ENCODE results near the gene SH3RF1.
"Not testable (repeated sequence)": the region's sequence is repeated elsewhere in the genome, so short reads cannot be mapped to it uniquely, and the experiment has no call there.

SH3RF1 gene

GRCh38 chr4:169222761-169223160, 48.0 kb downstream of the SH3RF1 start:
- DNase-seq, result no peak

DNA sequence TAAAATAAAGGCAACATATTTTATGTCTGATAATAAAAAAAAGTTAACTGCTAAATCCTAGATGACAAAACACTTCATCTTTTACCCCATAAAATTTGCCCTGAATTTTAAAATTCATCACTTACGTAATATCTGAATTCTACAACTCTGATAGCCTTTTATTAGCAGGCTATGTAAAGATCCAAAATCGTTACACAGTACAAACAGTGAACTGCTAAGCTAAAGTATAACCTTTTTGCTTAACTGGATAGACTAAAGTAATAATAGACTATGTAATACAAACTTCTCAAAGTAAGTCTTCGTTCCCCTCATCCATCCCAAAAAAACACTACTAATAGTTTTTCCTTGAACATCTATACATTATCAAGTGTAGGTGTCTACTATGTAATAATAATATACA, 49.1 kb downstream of the SH3RF1 start:
- no peak for DNase-seq

DNA sequence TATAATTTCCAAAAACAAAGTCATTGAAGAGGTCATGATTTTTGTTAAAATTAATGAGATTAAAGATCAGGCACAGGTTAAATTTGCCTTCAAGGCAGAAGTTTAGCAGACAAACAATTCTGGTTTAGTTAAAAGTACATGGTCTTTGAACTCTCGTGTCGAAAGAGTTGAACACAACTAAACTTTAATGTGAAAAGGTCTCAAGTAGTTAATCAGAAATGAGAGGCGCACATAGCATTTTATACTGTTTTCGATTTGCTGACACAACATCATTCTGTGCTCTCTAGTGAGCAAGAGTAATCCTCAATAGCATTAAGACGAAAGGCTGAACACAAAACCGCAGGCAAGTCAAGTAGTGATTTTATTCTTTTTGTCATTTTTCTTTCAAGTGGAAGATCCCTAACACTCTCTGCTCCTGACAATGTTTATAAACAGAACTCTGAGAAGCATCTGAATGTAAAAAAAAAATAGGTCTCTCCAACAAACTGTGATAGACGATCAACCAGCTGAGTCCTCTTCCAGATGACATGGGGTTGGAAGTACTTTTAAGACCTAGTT, 49.8 kb downstream of the SH3RF1 start:
- no peak for DNase-seq

DNA sequence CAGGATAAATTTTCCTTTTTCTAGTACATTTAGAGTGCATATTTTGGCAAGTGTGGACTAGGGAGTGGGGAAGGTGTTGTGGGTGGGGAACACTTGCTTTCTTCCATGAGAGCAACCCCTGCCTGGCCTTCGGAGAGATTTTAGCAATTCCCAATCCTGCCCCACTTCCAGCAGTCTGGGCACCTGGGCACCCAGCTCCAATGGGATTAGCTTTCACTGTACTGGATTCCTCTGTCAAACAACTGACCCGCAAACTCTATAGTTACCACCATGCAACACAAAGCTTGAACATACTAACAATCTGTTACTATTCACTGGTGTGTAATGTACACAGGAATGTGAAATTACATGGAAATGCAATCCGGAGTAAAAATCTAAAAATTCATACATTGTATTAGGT, 50.3 kb downstream of the SH3RF1 start:
- no peak for DNase-seq

DNA sequence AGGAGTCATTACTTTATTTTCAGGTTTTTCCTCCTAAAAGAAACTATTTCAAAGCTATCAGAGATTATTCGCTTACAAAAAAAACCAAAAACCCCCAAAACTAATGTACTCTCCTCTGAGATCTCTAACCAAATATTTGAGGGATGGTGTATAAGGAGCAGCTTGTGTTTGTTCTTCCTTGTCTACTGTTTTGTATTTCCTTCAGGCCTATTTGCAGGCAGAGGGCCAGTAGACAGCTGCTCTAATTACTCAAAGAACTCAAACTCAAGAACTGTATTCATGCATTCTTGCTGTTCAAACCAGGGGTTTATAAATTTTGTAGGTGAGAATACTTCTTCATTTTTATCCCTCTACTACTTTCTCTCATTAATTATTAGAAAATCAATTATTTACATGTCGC, 51.3 kb downstream of the SH3RF1 start:
- DNase-seq, result no peak

GRCh38 chr4:169215656-169216055, 55.1 kb downstream of the SH3RF1 start:
- DNase-seq, result no peak

GRCh38 chr4:169212981-169213380, 57.8 kb downstream of the SH3RF1 start:
- no peak for DNase-seq

GRCh38 chr4:169210504-169211118, 60.1 kb downstream of the SH3RF1 start:
- no peak for DNase-seq

GRCh38 chr4:169209388-169209883, 61.3 kb downstream of the SH3RF1 start:
- DNase-seq, result no peak

DNA sequence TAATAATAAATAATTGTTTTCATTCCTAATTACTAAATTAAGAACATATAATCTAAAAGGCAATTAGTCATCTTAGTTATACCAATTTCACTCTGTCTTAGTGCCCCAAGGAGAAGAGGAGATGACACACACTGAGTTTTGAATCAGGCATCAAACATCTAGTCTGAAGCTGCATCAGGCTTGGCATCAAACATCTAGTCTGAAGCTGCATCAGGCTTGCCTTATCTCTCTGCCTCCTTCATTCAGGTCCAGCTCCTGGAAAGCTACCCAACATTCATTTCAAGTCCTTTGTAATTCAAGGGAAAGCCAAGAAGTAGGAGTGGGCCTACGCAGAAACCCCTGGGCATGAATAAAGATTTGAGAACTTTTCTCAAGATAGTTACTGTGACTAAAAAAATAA, 62.2 kb downstream of the SH3RF1 start:
- no peak for DNase-seq

GRCh38 chr4:169208090-169208455, 62.7 kb downstream of the SH3RF1 start:
- DNase-seq, result no peak

GRCh38 chr4:169207436-169208089, 63.2 kb downstream of the SH3RF1 start:
- DNase-seq, result no peak

GRCh38 chr4:169205744-169206080, 65.0 kb downstream of the SH3RF1 start:
- DNase-seq, result no peak

GRCh38 chr4:169205075-169205743, 65.5 kb downstream of the SH3RF1 start:
- DNase-seq, result no peak

DNA sequence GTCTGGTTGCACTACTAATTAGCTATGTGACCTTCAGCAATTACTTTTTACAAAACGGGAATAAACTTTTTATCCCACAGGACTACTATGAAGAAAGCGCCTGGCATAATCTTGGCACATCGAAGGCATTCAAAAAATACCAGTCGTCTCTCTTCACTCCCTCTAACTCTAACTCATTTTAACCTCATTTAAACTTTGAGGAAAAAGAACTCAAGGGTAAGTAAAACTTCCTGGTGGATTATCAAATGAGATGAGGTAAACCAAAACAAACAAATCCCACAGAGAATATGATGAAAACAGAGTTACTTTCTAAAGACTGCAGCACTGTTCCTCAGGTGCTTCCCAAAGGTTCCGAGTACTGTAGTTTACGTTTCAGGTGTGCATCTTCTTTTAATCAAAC, 66.9 kb downstream of the SH3RF1 start:
- DNase-seq, result no peak

GRCh38 chr4:169203278-169203677, 67.5 kb downstream of the SH3RF1 start:
- DNase-seq, result not testable (repeated sequence)

GRCh38 chr4:169202878-169203277, 67.9 kb downstream of the SH3RF1 start:
- DNase-seq, result no peak

DNA sequence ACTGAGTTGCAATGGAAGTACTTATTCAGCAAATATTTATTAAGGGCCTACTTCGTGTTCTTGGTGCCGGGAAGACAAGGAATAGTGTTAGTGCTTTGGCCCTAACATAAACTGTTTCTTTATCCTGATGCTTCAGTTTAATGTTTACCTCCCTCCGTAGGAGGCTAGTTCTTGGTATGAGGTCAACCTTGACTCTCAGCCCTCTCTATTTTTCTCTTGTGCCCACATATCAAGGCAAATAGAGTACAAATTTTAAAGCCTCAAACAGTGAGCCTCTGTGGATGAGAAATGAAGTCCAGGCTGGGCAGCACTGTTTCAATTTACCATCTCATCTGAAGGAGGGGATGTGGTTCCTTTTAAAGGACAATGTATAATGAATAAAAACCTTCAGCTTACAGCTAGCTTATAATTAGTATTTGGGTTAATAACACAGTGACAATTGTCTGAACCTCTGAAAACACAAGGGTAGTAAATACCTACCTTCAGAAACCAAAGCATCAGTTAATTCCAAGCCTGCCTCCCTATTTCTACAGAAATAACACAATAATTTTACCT, 68.5 kb downstream of the SH3RF1 start:
- no peak for DNase-seq

DNA sequence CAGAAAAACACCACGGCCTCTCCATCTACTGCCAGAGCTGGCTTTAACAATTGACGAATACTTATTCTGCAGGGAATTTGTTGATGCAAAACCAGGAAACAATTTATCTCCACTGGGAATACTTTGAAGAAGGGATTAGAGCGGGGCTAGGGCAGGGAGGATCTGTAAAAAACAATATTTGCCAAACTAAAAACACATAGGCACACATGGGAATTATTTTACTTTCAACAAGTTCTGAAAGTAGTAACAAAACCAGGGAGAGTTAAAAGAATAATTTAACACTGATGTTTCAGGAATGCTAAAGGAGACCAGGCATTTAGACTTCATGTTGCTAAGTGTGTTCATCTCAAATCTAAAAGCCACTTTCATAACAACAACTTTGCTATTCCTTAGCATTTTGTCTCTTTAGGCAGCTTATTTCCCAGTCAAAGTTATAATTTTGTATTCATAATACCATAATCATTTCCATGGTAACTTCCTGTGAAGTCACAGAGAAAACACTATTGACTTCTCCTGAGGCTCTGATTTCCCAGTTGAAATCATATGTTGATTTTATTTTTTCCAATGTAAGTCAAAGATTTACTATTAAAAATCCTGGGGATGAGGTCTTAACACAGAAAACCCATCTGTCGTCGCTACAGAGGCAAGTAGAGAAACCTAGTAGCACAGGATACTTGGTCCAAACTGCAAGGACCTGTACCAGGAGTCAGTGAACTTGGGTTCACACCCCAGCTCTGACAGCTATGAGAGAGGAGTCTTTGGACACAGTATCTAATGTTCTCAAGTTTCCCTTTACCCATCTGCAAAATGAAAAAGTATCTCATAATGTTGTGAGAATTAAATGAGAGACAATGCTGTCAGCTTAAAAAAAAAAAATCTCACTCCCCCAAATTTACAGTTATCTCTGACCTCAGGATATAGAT, 69.3 kb downstream of the SH3RF1 start:
- DNase-seq, result no peak

- DNase-seq, result no peak
Measured at GRCh38 chr4:169200361-169201030, 70.3 kb downstream of the SH3RF1 start.

GRCh38 chr4:169199184-169199583, 71.6 kb downstream of the SH3RF1 start:
- no peak for DNase-seq

DNA sequence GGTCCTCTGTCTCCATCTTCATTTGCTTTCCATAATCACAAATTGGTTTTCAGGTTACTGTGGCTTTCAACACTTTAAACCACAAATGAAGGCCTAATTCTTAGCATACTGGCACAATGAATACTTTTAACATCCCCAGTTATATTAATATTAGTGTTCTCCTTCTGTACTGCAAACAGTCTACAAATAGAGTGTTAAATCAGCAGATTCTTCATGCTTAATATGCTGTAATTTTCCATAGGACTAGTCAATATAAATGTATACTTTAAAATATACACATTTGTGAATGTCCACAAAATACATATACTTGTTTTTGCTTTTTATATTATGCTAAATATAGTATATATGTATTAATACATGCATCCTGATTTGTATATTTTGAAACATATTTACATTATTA, 72.6 kb downstream of the SH3RF1 start:
- no peak for DNase-seq
